ENCODE data around the gene GNA12. TPM values are rescaled to one million over a fixed set of nuclear protein-coding genes. Genes with fewer than 3 reads are reported as not detected.

GNA12 gene
- polyA plus RNA-seq, 1 of the 3 experiments (the other 2 are of a cell fraction) = 64.8 TPM

- Histone ChIP-seq H3K4me2 (peak overlapping the region; percentile 6; the same call in 1 of the 2 replicates), H2AFZ (ENCODE audit: low read depth) (no peak overlapping the region), H3K36me3 (replicated peaks in 1 of 2; ENCODE audit: control insufficient read depth in 1 of 2, insufficient read depth in 2 of 2, low read length in 1 of 2) (peaks cover 0 to 3% of the 10 kb centered on the region in 2 experiments), H3F3A (replicated peaks; ENCODE audit: insufficient read depth) (peaks cover 30% of the 10 kb centered on the region), H4K20me1 (ENCODE audit: insufficient read depth) (peaks cover 4% of the 10 kb centered on the region; the same call in 1 of the 2 replicates), H3K79me2 (ENCODE audit: insufficient read depth) (peaks cover 24% of the 10 kb centered on the region), H3K27me3 (ENCODE audit: insufficient read depth) (no peaks in the 10 kb centered on the region), H3K9me2 (no peaks in the 10 kb centered on the region), H3K4me1 (ENCODE audit: control insufficient read depth in 1 of 2, insufficient read depth in 2 of 2, low read depth in 1 of 2, low read length in 1 of 2) (peaks cover 20 to 57% of the 10 kb centered on the region in 2 experiments), H3K9ac (no peak overlapping the region), H3K27ac (ENCODE audit: low read depth in 2 of 2, low read length in 1 of 2) (peak overlapping the region in 1 of 2 experiments; percentile 72; a peak in 2 of 4 replicates), H3K4me3 (ENCODE audit: low read depth in 2 of 2, low read length in 1 of 2) (no peak overlapping the region), H3K9me3 (no peaks in the 10 kb centered on the region)
- ChIA-PET POLR2A (no interaction called here), CTCF (interaction anchor here (0.8 to 2.9 kb wide), 27 partner anchors 8 to 116 kb away, joined by 3 to 12 read pairs (median 4); partner anchors contain the start of gene GNA12)
- 84% methylated on average over 19 of the region's 19 CpGs for WGBS (ENCODE audit: low lambda C conversion rate)
- TF ChIP-seq EZH2phosphoT487 (IDR thresholded peaks at IDR 0.05; ENCODE audit: borderline replicate concordance, low read depth) (no peak), EP300 (IDR thresholded peaks at IDR 0.05; ENCODE audit: borderline replicate concordance in 1 of 2, low read depth in 1 of 2, low read length in 1 of 2) (peak in 1 of 2 experiments; percentile 36; a peak in 1 of 4 replicates), RCOR1 (IDR thresholded peaks at IDR 0.05; ENCODE audit: low read length) (0 out of 2 replicates have a peak, but pooled peaks have one; percentile 53), CHD2 (IDR thresholded peaks at IDR 0.05; ENCODE audit: low read length, partially characterized antibody) (peak; percentile 24), GATA2 (CRISPR knock-in tag; IDR thresholded peaks at IDR 0.05) (peak; percentile 85)
- peak; percentile 76 for DNase-seq
Observed at GRCh38 chr7:2761131-2761624, 82.9 kb downstream of the GNA12 start.

- DNase-seq = peak; percentile 85
- Histone ChIP-seq H2AFZ (ENCODE audit: low read depth) (no peak overlapping the region), H3K27ac (ENCODE audit: low read depth in 2 of 2, low read length in 1 of 2) (peak overlapping the region; percentile 72 to 97; a peak in 2 of 4 replicates), H3K36me3 (replicated peaks in 1 of 2; ENCODE audit: control insufficient read depth in 1 of 2, insufficient read depth in 2 of 2, low read length in 1 of 2) (peaks cover 3 to 8% of the 10 kb centered on the region in 2 experiments), H3K9me3 (no peaks in the 10 kb centered on the region), H3K9ac (no peak overlapping the region), H3K27me3 (ENCODE audit: insufficient read depth) (no peaks in the 10 kb centered on the region), H4K20me1 (ENCODE audit: insufficient read depth) (peaks cover 4% of the 10 kb centered on the region; the same call in 1 of the 2 replicates), H3F3A (replicated peaks; ENCODE audit: insufficient read depth) (peaks cover 39% of the 10 kb centered on the region), H3K9me2 (no peaks in the 10 kb centered on the region), H3K4me1 (ENCODE audit: control insufficient read depth in 1 of 2, insufficient read depth in 2 of 2, low read depth in 1 of 2, low read length in 1 of 2) (peaks cover 22 to 57% of the 10 kb centered on the region in 2 experiments), H3K4me2 (peak overlapping the region; percentile 6; the same call in 1 of the 2 replicates), H3K79me2 (ENCODE audit: insufficient read depth) (peaks cover 30% of the 10 kb centered on the region), H3K4me3 (ENCODE audit: low read depth in 2 of 2, low read length in 1 of 2) (no peak overlapping the region)
- POLR2A ChIA-PET = interaction anchor here (1.3 kb wide), 1 partner anchor 25 kb away, joined by 3 read pairs; no protein-coding TSS in a partner anchor
- CTCF ChIA-PET = interaction anchor here (0.6 to 2.9 kb wide), 33 partner anchors 8 to 394 kb away, joined by 3 to 12 read pairs (median 4); partner anchors contain the start of gene GNA12
- TF ChIP-seq SIN3A (IDR thresholded peaks at IDR 0.05; ENCODE audit: borderline replicate concordance, low read depth, low read length) (peak; percentile 57; the same call in 1 of the 2 replicates), CHD2 (IDR thresholded peaks at IDR 0.05; ENCODE audit: low read length, partially characterized antibody) (peak; percentile 13), REST (IDR thresholded peaks at IDR 0.05; ENCODE audit: low read depth, low read length) (no peak), EP300 (IDR thresholded peaks at IDR 0.05; ENCODE audit: borderline replicate concordance in 1 of 2, low read depth in 1 of 2, low read length in 1 of 2) (0 out of 4 replicates have a peak, but pooled peaks of 1 of the 2 experiments have one; percentile 10), CTCF (IDR thresholded peaks at IDR 0.05) (peak; percentile 69), RAD21 (IDR thresholded peaks at IDR 0.05; ENCODE audit: low read length) (peak; percentile 68), MXI1 (IDR thresholded peaks at IDR 0.05; ENCODE audit: low read depth, low read length) (peak; percentile 55), TCF12 (IDR thresholded peaks at IDR 0.05) (no peak)
- WGBS (ENCODE audit: low lambda C conversion rate) = 80% methylated on average over 22 of the region's 22 CpGs
Observed at GRCh38 chr7:2760098-2760889, 83.8 kb downstream of the GNA12 start.
